Measurements from ENCODE around the gene EPHB6.

EPHB6 gene

GRCh38 chr7:142833174-142834048 lies 21.5 kb upstream of the EPHB6 start:
- peak; percentile 93 for DNase-seq

- DNase-seq: no peak
Observed at GRCh38 chr7:142835487-142835886, 19.4 kb upstream of the EPHB6 start.

GRCh38 chr7:142836426-142836825 lies 18.4 kb upstream of the EPHB6 start:
- no peak for DNase-seq

GRCh38 chr7:142838461-142839213 lies 16.2 kb upstream of the EPHB6 start:
- DNase-seq: peak; percentile 98

GRCh38 chr7:142842251-142842766 lies 12.6 kb upstream of the EPHB6 start:
- no peak for DNase-seq

- DNase-seq: no peak
Observed at GRCh38 chr7:142847353-142847752, 7.5 kb upstream of the EPHB6 start.

- DNase-seq: no peak
Observed at GRCh38 chr7:142851269-142851668, 3.6 kb upstream of the EPHB6 start.

GRCh38 chr7:142851919-142852318 lies 3.0 kb upstream of the EPHB6 start:
- DNase-seq: no peak

- DNase-seq: peak; percentile 92
Observed at GRCh38 chr7:142853739-142854371, 1.0 kb upstream of the EPHB6 start.

- peak; percentile 43 for DNase-seq
Observed at GRCh38 chr7:142855114-142855743, 353 bp downstream of the EPHB6 start.

- DNase-seq: no peak
Observed at GRCh38 chr7:142855756-142856564, 1.1 kb downstream of the EPHB6 start.

- no peak for DNase-seq
Observed at GRCh38 chr7:142856565-142857245, 1.8 kb downstream of the EPHB6 start.

GRCh38 chr7:142857625-142858024 lies 2.7 kb downstream of the EPHB6 start:
- no peak for DNase-seq

GRCh38 chr7:142859411-142859810 lies 4.5 kb downstream of the EPHB6 start:
- DNase-seq: no peak

- peak; percentile 40 for DNase-seq
Observed at GRCh38 chr7:142859829-142860228, 5.0 kb downstream of the EPHB6 start.

GRCh38 chr7:142860968-142861367 lies 6.1 kb downstream of the EPHB6 start:
- no peak for DNase-seq

GRCh38 chr7:142862351-142862750 lies 7.5 kb downstream of the EPHB6 start:
- no peak for DNase-seq

GRCh38 chr7:142862786-142863400 lies 8.0 kb downstream of the EPHB6 start:
- no peak for DNase-seq

- no peak for DNase-seq
Observed at GRCh38 chr7:142863891-142864685, 9.2 kb downstream of the EPHB6 start.

Measured in hematopoietic multipotent progenitor cell treated with erythropoietin and hydrocortisone succinate and interleukin-3 and kit ligand, for 6 days (in vitro differentiated cells).